ENCODE measurements around the gene HPN. TPM values are rescaled to one million over a fixed set of nuclear protein-coding genes. Genes with fewer than 3 reads are reported as not detected.

The HPN gene
- total RNA-seq, 1 donor from 2014 or later = 2.3 TPM

DNA sequence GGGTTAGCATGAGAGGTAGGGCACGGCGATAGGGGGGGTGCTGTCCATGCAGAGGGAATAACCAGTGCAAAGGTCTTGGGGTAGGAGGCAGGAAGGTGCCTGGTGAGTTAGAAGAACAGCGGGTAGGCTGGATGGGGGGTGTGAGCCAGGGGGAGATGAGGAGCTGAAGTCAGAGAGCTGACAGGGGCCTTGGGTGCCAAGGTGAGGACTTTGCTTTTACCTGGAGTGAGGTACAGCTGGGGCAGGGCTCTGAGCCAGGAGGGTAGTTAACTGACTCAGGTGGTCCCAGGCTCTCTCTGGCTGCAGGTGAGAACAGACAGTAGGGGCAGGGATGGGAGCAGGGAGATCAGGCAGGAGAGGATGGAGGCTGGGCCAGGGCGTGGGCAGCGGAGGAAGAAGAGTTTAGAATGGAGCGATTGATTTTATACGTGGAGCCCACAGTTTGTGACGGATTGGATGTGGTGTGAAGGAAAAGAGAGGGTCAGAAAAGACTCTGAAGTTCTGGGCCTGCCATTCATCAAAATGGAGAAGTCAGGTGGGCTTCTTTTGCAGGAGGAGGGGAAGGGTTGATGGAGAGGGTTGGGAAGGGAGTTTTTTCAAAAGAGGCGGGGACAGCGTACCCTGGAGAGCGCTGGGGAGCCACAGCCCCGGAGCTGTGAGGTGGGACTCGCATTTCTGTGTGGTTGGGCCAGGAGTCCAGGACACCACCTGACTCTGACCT lies 42.6 kb upstream of the HPN start:
- H3K27me3 ChIP-seq (ENCODE audit: control insufficient read depth, insufficient read depth, low read length) = no peaks in the 10 kb centered on the region
- no peak for DNase-seq (ENCODE audit: low read depth)
- peak overlapping the region; percentile 91 for H3K4me3 ChIP-seq (ENCODE audit: low read depth, low read length)
- no peaks in the 10 kb centered on the region for H3K36me3 ChIP-seq (ENCODE audit: control insufficient read depth, insufficient read depth, low read length)
- TF ChIP-seq, protein P1, sequence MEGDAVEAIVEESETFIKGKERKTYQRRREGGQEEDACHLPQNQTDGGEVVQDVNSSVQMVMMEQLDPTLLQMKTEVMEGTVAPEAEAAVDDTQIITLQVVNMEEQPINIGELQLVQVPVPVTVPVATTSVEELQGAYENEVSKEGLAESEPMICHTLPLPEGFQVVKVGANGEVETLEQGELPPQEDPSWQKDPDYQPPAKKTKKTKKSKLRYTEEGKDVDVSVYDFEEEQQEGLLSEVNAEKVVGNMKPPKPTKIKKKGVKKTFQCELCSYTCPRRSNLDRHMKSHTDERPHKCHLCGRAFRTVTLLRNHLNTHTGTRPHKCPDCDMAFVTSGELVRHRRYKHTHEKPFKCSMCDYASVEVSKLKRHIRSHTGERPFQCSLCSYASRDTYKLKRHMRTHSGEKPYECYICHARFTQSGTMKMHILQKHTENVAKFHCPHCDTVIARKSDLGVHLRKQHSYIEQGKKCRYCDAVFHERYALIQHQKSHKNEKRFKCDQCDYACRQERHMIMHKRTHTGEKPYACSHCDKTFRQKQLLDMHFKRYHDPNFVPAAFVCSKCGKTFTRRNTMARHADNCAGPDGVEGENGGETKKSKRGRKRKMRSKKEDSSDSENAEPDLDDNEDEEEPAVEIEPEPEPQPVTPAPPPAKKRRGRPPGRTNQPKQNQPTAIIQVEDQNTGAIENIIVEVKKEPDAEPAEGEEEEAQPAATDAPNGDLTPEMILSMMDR (IDR thresholded peaks at IDR 0.05; ENCODE audit: insufficient read depth, low read length, poor library complexity, severe bottlenecking) = no peak

DNA sequence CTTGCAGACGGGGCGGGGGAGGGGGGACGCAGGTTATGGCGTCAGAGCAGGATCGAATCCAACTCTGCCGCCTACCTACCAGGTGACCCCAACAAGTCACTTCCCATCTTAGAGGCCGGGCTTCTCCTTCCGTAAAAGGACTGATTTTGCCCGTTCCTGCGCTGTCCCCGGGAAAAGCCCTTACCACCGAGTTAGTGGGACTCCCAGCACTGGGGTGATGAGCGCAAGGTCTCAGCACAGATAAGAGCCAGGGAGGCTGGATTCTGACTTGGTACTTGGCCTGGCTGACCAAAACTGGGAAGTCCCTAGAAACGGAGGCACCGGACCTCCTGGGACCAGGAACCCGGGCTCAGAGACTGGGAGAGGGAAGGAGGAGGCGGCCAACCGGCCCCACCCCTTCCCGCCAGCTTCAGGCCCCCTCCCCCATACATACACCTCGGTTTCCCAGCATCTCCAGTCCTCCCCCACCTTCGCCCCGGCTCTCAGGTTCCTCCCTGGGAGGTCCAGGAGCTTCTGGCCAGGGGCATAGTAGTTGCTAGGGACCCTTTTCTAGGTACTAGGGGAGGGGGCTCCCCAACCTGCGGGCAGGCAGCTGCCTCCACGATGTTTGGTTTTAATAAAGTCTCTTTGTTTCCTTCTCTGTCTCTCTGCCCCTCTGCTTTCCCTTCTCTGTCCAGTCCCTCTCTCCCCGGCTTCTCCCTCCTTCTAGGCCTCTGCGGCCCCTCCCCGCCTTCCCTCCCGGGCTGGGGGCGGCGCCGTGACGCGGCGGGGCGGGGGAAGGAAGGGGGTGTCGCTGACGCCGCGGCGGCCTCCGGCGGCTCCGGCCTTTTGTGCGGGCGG lies 41.8 kb upstream of the HPN start, which contains the start of gene GRAMD1A:
Gene GRAMD1A (plus strand): TSS at position 826 of the 840 bp plus-strand sequence. CDS start 156 bp downstream, outside the sequence.
- Histone ChIP-seq H3K27me3 (ENCODE audit: control insufficient read depth, insufficient read depth, low read length) (no peaks in the 10 kb centered on the region), H3K36me3 (ENCODE audit: control insufficient read depth, insufficient read depth, low read length) (no peaks in the 10 kb centered on the region), H3K4me3 (ENCODE audit: low read depth, low read length) (peak within 1 kb of the TSS; percentile 91)
- peak; percentile 67 for DNase-seq (ENCODE audit: low read depth)
- TF ChIP-seq, protein P1 (IDR thresholded peaks at IDR 0.05; ENCODE audit: insufficient read depth, low read length, poor library complexity, severe bottlenecking) = no peak

DNA sequence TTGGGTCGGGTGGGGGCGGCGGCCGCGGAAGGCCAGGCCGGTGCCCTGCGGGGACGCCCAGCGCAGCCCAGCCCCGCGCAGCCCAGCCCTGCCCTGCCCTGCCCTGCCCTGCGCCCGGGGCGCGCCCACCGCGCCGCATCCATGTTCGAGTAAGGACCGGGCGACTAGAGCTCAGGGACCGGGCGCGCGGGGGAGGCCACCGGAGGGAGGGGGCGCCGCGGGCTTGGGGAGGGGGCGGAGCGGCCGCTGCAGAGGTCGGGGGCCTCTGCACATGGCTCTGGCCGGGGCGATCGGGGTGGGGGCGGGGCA lies 41.2 kb upstream of the HPN start:
- Histone ChIP-seq H3K27me3 (ENCODE audit: control insufficient read depth, insufficient read depth, low read length) (no peaks in the 10 kb centered on the region), H3K36me3 (ENCODE audit: control insufficient read depth, insufficient read depth, low read length) (no peaks in the 10 kb centered on the region), H3K4me3 (ENCODE audit: low read depth, low read length) (peak overlapping the region; percentile 91)
- DNase-seq (ENCODE audit: low read depth) = no peak
- TF ChIP-seq, protein P1 (IDR thresholded peaks at IDR 0.05; ENCODE audit: insufficient read depth, low read length, poor library complexity, severe bottlenecking) = no peak

DNA sequence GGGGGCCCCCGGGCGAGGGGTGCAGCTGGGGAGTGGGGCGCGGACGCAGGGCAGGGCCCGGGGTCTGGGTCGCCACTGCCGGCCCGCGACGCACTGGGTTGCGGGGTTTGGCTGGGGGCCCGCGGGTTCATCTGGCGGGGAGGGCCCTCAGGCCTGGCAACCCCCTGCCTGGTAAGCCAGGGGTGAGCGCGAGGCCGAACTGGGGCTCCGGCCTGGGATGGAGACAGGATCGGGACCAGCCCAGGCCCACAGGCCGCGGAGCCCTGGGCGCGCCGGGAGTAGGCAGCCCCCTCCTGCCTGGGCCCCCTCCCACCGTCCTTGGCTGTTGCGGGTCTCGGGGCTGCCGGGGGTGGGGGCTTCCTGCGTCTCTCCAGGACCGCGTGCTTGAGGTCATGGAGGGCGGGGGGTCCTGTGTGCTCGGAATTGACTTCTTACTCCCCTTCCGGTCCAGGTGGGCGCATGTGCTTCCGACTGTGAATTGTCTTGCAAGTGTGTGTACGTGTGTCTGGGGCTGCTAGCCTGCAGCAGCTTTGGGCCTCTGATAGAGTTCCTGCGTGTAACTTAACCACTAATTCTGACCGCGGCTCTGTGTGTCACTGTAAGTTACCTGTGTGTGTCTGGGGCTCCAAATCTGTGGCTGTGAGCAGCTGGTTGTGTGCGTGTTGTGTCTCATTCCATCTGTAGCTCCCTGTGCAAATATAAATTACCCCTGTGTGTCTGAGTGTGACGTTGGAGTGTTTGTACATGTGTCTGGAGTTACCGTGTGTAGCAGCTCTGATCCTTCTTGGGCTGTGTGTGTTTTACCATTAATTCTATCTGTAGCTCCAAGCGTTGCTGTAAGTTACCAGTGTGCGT lies 40.6 kb upstream of the HPN start:
- Histone ChIP-seq H3K36me3 (ENCODE audit: control insufficient read depth, insufficient read depth, low read length) (no peaks in the 10 kb centered on the region), H3K4me3 (ENCODE audit: low read depth, low read length) (peak overlapping the region; percentile 91), H3K27me3 (ENCODE audit: control insufficient read depth, insufficient read depth, low read length) (no peaks in the 10 kb centered on the region)
- peak; percentile 12 for DNase-seq (ENCODE audit: low read depth)
- TF ChIP-seq, protein P1 (IDR thresholded peaks at IDR 0.05; ENCODE audit: insufficient read depth, low read length, poor library complexity, severe bottlenecking) = no peak

DNA sequence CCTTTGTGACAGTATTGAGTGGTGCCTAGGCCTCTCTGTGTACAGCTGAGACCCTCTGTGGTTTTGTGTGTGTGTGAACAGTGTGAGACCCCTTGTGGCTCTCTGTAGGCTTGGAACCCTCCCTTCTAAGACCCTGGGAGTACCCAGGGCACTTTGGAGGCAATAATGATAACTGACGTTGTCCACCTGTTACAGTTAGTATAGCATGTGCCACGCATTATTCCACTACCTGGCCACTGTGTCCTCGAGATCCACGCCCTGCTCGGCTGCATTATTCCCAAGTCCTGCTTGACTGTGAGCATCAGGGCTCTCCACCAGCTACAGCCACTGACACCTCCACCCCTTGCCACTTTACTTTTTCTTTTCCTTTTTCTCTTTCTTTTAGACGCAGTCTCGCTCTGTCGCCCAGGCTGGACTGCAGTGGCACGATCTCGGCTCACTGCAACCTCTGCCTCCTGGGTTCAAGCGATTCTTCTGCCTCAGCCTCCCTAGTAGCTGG lies 39.4 kb upstream of the HPN start:
- H3K4me3 ChIP-seq (ENCODE audit: low read depth, low read length) = no peak overlapping the region
- H3K36me3 ChIP-seq (ENCODE audit: control insufficient read depth, insufficient read depth, low read length) = peaks cover 2% of the 10 kb centered on the region
- DNase-seq (ENCODE audit: low read depth) = no peak
- TF ChIP-seq, protein P1 (IDR thresholded peaks at IDR 0.05; ENCODE audit: insufficient read depth, low read length, poor library complexity, severe bottlenecking) = no peak
- H3K27me3 ChIP-seq (ENCODE audit: control insufficient read depth, insufficient read depth, low read length) = no peaks in the 10 kb centered on the region

All from kidney epithelial cell (primary cell).